Superior temporal gyrus (tissue), 1 donor: ENCODE results near the gene CWF19L2.

Experiments used
- DNase-seq: peaks from one replicate; pipeline ENCODE4 v3.0.0-alpha.2; 2016; ENCODE audit errors: extremely low spot score

The CWF19L2 gene

GRCh38 chr11:107301878-107302277, 155.7 kb downstream of the CWF19L2 start:
- DNase-seq, result no peak

DNA sequence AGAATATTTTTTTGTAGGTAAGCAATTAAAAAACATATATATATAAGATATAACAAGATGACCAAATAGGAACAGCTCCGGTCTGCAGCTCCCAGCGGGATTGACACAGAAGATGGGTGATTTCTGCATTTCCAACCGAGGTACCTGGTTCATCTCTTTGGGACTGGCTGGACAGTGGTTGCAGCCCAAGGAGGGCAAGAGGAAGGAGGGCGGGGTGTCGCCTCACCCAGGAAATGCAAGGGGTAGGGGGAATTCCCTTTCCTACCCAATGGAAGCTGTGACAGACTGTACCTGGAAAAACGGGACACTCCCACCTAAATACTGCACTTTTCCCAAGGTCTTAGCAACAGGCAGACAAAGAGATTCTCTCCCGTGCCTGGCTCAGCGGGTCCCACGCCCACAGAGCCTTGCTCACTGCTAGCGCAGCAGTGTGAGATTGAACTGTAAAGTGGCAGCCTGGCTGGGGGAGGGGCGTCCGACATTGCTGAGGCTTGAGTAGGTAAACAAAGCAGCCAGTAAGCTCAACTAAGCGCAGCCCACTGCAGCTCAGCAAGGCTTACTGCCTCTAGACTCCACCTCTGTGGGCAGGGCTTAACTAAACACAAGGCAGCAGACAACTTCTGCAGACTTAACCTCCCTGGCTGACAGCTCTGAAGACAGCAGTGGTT, 163.8 kb downstream of the CWF19L2 start:
- no peak for DNase-seq

DNA sequence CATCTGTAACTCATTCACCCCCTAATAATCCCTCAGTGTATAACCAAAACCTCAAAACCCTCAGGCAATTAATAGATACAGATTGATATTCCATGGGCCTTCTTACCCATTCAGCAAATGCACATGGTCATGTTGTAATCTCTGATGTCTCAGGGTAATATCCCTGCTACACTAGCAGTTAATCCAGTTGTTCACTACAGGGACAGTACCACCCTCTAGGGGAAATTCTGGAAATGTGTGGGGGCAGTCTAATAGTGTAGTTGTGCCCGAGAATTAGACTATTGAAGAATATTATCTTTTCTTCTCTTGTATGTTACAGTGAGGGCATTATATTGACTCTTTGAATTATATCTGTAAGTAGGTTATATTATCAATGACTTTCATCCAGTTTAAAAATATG, 175.4 kb downstream of the CWF19L2 start:
- DNase-seq, result no peak
